ENCODE results near the gene TMEM132D. TPM values are rescaled to one million over a fixed set of nuclear protein-coding genes. Genes with fewer than 3 reads are reported as not detected.

TMEM132D gene
- total and polyA plus RNA-seq, 2 donors (not counting 3 experiments of a cell fraction or from before 2014, with no cell fraction given): not detected

- POLR2A ChIA-PET: no interaction called here
- CTCF ChIA-PET: no interaction called here
- no peak for FAIRE-seq
Measured at GRCh38 chr12:129556082-129556481, 347.7 kb downstream of the TMEM132D start.

More at GRCh38 chr12:129556082-129556481, 347.7 kb downstream of the TMEM132D start:
- intact Hi-C loops (cut with micrococcal nuclease): no loop called here
- H3K9ac ChIP-seq (replicated peaks; ENCODE audit: extremely low read depth, insufficient read depth, low read length): no peak overlapping the region
- no peak for TF ChIP-seq JUN (IDR thresholded peaks at IDR 0.05; ENCODE audit: borderline replicate concordance, insufficient read depth, insufficient read length, low read depth)
- no peak for TF ChIP-seq MAX (IDR thresholded peaks at IDR 0.05; ENCODE audit: insufficient read depth, insufficient read length)
- TF ChIP-seq, protein P1, sequence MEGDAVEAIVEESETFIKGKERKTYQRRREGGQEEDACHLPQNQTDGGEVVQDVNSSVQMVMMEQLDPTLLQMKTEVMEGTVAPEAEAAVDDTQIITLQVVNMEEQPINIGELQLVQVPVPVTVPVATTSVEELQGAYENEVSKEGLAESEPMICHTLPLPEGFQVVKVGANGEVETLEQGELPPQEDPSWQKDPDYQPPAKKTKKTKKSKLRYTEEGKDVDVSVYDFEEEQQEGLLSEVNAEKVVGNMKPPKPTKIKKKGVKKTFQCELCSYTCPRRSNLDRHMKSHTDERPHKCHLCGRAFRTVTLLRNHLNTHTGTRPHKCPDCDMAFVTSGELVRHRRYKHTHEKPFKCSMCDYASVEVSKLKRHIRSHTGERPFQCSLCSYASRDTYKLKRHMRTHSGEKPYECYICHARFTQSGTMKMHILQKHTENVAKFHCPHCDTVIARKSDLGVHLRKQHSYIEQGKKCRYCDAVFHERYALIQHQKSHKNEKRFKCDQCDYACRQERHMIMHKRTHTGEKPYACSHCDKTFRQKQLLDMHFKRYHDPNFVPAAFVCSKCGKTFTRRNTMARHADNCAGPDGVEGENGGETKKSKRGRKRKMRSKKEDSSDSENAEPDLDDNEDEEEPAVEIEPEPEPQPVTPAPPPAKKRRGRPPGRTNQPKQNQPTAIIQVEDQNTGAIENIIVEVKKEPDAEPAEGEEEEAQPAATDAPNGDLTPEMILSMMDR (IDR thresholded peaks at IDR 0.05; ENCODE audit: extremely low read depth in 1 of 2, insufficient read depth in 1 of 2, low read depth in 1 of 2, low read length in 2 of 2): no peak
- TF ChIP-seq GATA2 (IDR thresholded peaks at IDR 0.05; ENCODE audit: insufficient read depth, insufficient read length, low read depth, low read length): no peak
- no peak for TF ChIP-seq MYC (IDR thresholded peaks at IDR 0.05; ENCODE audit: low read depth, low read length)
- no peak overlapping the region for H3K4me2 ChIP-seq (ENCODE audit: insufficient read depth, low read length)
- H3K9me1 ChIP-seq (replicated peaks; ENCODE audit: control insufficient read depth, extremely low read depth, insufficient read depth, low read length): no peaks in the 10 kb centered on the region
- no peak overlapping the region for H2AFZ ChIP-seq (ENCODE audit: low read depth, low read length)
- H3K9me3 ChIP-seq (replicated peaks; ENCODE audit: control insufficient read depth, insufficient read depth, low read length): peaks cover 5% of the 10 kb centered on the region
- no peaks in the 10 kb centered on the region for H3K36me3 ChIP-seq (ENCODE audit: control insufficient read depth in 2 of 2, extremely low read depth in 1 of 2, insufficient read depth in 2 of 2, low read length in 2 of 2)
- H4K20me1 ChIP-seq (replicated peaks; ENCODE audit: control insufficient read depth, extremely low read depth, insufficient read depth, low read length): no peaks in the 10 kb centered on the region
- DNase-seq (ENCODE audit: low read depth, low spot score): no peak
- no TSS peak for BruUV-seq (replicated peaks)
- H3K4me3 ChIP-seq (replicated peaks in 1 of 3; ENCODE audit: insufficient read depth in 1 of 3, low read depth in 1 of 3, low read length in 3 of 3): no peak overlapping the region
- H3K79me2 ChIP-seq (ENCODE audit: control insufficient read depth, insufficient read depth, low read length): no peaks in the 10 kb centered on the region
- H3K27ac ChIP-seq (ENCODE audit: insufficient read depth, low read depth, low read length): no peak overlapping the region
- no peaks in the 10 kb centered on the region for H3K4me1 ChIP-seq (ENCODE audit: control insufficient read depth, extremely low read depth, insufficient read depth, low read length)
- H3K27me3 ChIP-seq (ENCODE audit: control insufficient read depth in 2 of 2, insufficient read depth in 2 of 2, low read length in 2 of 2): no peaks in the 10 kb centered on the region
- dilution Hi-C loops (cut with MboI; ENCODE audit: extremely low pct_ligation_motif_present, low sequenced_read_pairs): no loop called here
